Measurements from ENCODE around the gene ARHGAP28.
"Not testable (repeated sequence)": the region's sequence is repeated elsewhere in the genome, so short reads cannot be mapped to it uniquely, and the experiment has no call there.

Gene ARHGAP28

DNA sequence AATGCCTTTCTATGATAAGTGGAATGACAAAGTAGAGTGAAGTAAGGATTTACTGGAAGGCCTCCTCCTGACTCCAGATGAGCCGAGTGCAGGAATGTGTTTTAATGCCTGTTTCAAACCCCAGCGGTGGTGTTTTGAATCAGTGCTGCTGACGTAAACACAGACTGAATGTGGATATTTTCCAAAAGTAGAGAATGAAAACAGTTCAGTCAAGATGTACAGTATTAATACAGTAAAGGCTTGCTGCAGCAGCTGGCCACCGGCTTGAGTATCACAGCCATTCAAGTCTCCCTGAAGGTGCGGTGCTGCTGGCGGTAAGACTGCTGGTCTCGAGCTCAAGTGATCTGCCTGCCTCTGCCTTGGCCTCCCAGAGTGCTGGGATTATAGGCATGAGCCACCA, 46.7 kb downstream of the ARHGAP28 start:
- DNase-seq, result no peak

DNA sequence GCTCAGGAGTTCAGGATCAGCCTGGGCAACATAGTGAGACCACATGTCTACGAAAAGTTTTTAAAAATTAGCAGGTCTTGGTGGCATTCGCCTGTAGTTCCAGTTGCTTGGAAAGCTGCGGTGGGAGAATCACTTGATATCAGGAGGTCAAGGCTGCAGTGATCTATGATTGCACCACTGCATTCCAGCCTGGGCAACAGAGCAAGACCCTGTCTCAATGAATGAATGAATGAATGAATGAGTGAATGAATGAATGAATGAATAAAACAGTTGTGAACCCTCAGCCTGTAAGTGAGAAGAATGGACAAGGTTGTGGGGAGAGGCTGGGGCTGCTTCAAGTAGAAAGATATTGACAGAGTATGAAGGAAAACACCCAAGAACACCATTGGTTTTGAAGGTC, 48.0 kb downstream of the ARHGAP28 start:
- no peak for DNase-seq

DNA sequence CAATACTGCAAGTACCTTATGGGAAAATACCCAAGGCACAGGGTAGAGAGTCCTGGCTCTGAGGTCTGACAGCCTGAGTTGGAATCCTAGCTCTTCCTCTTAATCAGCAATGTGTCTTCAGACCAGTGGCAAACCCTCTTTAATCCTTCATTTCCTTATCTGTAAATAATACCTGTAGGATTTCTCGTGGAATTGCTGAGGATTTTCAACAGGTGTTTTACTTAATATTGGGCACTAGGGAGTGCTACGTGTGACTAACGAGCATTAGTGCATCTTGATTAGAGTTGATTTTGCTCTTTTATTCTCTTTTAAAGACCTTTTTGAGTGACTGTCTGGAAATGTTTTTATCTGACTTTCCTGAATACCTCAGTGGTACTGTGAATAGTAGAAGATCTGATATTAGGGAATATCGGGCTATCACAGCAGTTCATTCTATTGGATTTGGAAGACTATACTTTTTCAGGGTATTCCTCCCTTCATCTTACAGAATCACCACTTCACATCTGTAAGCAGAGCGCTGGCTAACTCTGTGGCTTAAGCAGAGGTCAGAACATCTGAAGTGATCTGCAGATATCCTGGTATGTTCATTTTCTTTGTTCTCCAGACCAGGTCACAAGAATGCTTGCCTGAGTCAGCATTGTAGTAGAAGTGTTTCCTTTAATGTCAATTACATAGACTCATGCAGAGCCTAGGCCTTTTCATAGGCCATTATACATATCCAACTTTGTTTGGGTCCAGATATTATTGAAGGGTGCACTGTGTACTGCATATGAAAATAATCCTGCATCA, 49.1 kb downstream of the ARHGAP28 start:
- no peak for DNase-seq

DNA sequence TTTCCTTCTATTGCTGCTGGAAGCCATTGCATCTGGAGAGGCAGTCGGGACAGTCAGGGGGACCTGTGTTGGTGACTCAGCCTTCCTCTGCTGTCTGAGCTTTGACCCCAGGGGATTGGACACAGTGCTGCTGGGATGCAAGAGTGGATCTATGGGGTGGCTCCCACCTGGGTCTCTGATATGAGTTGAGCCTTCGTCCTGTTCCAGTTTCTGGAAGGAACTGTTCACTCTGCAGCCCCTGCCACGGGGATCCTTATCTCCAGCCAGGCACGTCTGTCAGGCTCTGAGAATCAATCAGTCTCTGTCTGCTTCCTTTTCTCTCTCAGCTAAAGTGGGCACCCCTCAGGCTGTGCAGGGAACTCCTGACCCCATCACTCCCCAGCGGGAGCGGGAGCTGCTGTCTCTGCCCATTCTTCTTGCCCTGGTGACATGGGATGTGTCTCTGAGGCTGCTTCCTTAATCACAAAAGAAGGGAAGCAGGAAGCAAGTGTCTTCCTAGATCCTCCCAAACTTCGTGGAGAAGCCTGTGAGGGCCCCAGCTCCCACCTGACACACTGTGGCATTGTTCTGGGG, 51.7 kb downstream of the ARHGAP28 start:
- no peak for DNase-seq

DNA sequence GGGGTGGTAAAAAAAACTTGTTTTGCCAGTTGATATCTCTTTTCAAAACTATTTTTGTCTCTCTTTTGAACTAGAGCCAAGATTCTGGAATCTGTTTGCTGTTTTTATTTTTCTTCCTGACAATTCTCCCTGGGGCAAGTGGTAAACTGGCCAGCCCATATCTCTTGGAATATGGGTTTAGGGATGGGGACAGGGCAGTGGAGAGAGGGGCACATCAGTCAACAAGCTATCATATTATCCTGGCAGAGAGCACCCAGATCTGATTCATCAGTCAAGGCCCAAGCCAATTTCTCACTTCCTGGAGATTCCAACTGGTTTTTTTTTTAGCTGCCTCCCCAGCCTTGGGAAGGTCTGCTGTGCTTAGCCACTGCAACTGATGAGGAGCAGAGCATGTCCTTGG, 52.3 kb downstream of the ARHGAP28 start:
- DNase-seq, result no peak

DNA sequence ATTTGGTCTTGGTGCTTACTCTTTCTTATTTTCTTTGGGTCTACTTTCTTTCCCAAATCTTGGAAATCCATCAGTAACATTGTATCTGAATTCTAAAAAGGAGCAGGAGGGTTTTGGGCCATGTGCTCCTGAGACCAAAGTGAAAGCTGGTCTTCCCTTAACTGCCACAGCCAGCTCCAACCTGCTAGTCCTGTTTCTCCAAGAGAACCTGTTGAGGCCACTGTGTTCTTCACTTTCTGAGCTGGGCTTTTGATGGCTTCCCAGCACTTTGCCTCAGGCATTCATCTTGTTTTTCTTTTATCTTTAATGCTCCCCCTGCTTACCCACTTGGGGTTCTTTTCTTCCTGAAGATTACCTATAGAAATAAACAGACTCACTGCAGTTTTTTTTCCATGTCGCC, 53.3 kb downstream of the ARHGAP28 start:
- DNase-seq, result no peak

DNA sequence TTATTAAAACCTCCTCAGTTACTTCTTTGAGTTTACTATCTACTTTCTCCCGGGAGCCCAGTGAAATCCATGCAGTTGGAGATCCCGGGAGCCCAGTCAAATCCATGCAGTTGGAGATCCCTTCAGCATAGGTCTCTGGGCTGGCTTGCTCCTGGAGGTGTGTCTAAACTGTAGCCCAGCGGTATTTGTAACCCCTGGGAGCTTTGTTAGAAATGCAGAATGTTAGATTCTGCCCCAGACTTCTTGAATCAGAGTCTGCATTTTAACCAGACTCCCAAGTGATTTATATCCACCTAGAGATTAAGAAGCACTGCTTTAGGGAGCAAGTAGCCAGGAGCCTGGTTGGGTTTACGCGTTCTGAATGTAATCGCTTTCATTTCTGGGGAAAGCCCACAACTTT, 54.5 kb downstream of the ARHGAP28 start:
- DNase-seq, result no peak

DNA sequence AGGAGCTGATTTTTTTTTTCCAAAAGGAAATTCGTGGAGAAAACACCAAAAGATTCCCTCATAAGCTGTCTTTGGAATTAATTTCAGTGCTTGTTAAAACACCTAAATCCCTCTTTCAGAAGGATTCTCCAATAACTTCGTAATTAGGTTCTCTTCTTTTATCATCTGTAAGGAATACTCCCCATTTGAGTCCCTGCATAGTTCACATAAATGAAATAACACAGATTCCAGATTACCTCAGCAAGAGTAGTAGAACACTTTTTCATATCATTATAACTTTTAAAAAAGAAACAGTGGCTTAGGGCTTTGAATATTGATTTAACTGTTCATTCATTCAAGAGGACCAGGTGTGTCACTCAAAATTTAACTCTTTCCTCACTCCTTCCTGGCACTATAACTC, 55.5 kb downstream of the ARHGAP28 start:
- DNase-seq, result no peak

DNA sequence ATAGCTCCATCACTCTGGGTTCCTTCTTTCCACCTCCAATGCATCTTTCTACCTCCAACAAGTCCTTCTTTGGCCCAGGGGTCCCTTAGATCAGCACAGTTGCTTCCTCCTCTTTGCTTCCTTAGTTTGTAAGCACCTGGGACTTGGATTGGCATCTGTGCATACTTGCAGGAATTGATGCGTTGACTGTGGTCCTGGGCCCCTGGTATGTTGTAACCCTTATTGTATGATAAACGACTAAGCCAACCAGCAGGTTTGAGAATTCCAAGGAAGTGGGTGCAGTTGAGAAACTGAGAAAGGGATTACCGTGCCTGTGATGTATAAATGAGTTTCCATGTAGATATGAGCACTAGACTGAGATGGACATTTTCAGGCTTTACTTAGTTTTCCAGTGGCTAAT, 55.9 kb downstream of the ARHGAP28 start:
- no peak for DNase-seq

DNA sequence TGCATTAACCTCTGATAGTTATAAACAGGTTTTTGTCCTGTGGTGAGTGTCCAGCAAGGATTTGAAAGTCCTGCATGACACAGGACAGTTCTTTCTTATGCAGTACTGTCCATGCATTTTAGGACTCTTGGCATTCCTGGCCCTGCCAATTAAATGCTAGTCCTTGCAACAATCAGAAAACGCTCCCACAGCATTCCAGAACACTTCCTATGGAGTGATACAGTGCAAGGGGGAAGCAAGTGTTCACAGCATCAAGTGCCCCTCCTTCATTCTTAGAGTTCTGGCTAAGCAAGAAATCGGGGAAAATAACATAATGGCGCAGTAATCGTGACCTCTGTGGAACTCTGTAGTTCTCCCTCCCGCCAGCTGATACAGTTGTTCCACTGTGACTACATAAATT, 62.9 kb downstream of the ARHGAP28 start:
- no peak for DNase-seq

DNA sequence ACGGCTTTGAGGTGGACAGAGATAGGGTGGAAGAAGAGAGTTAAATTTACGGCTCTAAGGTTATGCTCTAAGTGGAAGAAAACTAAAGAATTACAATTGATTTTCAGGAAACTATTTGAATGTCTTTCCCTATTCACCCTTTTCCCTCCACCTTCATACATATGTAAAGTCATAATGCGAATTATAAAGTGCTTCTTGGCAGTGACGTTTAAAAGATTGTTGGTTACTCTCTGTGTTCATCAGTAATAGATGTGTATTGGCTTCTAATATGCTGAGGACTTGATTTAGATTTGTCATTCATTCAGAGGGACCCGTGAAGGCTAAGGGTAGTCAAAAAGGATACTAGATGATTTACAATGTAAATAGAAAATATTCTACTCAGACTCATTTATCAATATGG, 63.9 kb downstream of the ARHGAP28 start:
- DNase-seq, result no peak

DNA sequence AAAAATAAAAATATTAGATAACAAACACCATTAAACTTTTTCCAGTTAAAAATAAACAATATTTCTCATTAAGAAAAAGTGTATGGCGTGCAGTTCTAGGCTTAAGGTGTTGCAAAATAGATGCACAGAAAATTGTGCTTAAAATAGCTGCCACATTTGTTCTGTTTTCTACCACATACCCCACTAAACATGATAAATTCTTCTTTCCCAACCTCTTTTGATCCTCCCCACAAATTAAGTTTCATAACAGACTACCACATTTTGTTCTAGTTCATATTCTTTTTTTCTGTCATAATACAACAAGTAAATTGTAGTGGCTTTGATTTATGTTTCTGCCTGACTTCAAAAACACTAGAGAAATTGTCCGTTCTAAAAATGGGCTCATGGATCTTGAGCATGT, 64.5 kb downstream of the ARHGAP28 start:
- no peak for DNase-seq

DNA sequence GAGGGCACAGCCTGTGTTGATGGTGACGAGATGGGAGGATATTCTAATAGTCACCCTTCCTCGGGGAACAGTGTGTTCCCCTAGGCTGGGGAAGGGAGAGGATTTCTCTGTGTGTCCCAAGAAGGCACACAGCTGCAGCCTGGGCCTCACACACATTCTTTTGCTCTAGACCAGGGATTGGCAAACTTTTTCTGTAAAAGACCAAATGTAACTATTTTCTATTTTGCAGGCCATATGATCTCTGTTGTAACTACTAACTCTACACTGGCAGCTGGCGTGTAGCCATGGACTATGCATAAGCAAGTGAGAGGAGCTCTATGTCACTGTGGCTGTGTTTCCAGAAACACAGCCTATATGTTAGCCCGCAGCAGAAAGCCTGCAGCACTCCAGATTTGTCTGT, 65.8 kb downstream of the ARHGAP28 start:
- DNase-seq, result no peak

DNA sequence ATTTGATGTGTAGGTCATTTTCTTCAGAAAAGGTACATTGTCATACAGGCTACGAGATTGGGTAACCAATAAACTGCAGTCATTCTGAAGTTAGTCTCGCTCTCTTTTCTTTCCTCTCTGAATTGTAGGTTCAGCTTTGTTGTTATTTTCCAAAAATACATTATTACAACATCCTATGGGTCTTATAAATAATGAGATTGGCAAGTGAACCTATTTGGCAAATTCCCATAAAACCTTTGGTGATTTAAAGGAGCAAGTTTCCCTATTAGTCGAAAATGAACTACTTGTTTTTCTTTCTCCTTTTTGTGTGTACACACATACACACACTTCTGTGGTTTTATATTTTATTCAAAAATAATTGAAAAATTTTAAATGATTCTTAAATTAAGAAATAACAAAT, 67.0 kb downstream of the ARHGAP28 start:
- DNase-seq, result no peak

DNA sequence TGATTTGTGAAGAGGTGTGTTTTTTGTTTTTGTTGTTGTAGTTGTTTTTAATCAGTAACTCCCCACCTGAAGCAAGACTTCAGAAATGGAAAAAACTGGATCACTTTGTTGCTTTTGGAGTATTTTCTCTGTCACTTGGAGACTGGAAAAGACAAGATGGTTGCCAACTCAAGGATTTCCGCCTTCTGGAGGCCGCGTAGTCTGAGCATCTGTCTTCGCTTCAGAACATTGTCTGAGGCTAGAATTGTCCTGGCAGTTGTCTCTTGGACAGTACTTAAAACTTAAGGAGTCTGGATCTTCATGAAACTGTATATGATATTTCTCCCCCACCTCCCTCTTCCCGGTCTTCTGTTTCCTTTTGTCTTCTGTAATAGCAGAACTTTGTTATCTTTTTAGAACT, 67.7 kb downstream of the ARHGAP28 start:
- DNase-seq, result no peak

DNA sequence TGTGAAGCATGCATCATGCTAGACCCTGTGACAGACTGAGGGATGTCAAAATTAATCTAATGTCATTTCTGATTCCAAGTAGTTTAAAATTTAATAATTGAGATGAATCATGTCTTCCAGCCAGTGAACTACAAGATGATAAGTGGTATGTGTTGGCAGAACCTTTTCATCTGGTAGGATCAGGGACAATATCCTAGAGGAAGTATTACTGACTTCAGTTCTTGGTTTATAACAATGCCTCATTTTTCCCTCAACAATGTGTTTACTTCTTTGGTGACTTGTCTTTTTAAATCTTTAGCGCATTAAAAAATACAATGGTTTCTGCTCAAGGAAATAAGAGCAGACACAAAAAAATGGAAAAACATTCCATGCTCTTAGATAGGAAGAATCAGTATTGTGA, 69.4 kb downstream of the ARHGAP28 start:
- DNase-seq, result no peak

DNA sequence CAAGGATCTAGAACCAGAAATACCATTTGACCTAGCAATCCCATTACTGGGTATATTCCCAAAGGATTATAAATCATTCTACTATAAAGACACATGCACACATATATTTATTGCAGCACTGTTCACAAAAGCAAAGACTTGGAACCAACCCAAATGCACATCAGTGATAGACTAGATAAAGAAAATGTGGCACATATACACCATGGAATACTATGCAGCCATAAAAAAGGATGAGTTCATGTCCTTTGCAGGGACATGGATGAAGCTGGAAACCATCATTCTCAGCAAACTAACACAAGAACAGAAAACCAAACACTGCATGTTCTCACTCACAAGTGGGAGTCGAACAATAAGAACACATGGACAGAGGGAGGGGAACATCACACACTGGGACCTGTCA, 70.8 kb downstream of the ARHGAP28 start:
- DNase-seq, result not testable (repeated sequence)

DNA sequence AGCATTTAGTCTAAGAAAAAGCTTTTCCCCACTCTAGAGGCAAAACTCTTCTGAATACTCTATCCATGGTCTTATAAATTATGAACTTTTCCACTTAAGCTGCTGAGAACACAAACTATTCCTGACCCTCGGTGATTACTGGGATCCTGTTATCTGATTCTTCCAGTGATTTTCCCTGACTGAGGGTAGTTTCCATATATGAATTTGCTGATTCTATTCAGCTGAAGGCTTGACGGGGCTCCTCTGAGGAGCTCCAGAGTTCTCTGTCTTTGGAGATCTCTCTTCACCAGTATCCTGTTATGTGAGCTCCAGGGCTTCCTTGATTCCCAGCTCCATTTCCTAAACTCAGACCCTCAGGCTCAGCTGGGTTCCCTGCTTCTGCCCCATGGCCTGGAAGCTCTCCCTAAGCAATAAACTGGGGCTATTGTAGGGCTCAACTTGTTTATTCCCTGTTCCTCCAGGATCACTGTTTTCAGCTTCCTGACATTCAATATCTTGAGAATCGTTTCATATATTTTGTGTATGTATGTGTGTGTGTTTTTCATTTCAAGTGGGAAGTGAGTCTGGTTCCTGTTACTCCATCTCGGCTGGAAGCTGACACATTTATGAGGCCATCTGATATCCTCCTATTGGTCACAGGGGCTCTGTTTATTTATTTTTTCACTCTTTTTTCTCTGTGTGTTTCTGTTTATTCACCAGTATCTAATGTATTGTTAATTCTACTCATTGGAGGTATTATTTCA, 78.2 kb downstream of the ARHGAP28 start:
- no peak for DNase-seq

DNA sequence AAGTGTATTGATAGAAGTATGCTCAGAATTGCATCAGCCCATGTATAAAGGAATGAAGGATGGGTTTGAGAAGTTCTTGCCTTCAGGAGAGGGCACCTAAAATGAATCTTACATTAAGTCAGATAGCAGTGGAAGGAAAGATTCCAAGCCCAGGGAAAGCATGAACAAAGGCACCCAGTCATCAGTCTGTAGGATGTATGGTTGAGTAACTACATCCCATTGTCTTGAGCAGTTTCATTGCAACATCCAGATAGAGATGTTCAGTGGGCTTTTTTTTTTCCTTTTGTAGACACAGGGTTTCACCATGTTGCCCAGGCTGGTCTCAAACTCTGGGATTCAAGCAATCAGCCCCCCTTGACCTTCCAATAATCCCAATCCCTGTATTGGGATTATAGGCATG, 80.7 kb downstream of the ARHGAP28 start:
- DNase-seq, result no peak

DNA sequence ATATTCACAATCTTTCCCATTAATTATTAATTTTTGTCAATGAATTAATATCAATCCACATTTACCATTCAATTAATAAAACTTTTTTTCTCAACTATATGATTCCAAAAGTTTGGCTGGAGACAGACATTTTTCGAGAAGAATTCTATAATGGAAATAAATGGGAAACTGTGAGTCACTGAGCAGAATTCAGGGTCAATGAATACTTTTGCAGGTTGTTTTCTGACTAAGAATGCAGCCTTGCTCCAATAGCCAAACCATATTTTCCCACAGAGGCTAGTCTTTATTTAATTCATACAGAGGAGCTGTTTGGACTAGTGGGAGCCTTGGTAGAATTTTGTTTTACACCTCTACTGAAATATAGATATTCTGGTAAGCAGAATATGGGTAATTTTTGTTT, 82.3 kb downstream of the ARHGAP28 start:
- DNase-seq, result no peak

DNA sequence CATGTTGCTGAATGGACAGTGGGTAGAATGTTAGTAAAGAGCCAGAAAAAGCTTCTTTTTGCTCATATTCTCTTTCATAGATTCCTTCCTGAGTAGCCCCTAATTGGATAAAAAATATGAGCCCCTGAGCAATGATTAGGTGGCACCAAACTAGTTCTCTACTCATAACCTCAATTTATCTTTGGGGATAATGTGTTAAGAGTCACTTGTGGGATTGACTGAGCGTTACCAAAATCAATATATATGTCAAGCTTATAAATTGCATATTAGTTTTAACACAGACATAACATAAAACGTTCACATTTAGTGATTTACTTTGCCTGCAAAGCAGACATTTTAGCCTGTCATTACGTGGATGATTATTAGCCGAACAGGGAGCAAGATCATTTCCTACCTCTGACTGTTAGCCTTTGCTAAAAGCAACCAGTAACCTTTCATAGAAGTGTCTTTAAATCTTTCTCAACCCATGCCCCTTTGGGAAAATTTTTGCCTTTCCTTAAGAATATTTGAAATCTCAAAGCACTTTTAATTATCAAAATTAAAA, 85.4 kb downstream of the ARHGAP28 start:
- no peak for DNase-seq

DNA sequence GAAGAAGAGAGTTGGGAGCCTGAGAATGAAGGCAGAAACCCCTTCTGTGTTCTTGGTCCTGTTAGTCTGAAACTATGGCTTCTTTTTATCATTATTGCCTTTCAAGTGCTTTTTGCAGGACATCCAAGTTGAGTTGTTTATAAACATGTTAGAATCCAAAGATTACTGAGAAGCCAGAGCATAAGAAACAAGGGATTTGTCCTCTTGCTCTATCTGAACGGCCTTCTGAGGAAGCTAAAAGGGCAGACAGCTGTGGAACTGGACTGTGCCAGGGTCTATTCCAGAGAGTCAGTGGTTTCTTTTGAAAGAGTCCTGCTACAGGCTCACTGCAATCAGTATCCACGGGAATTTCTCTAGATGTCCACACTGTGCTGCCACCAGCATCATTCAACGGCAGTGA, 86.6 kb downstream of the ARHGAP28 start:
- DNase-seq, result no peak

DNA sequence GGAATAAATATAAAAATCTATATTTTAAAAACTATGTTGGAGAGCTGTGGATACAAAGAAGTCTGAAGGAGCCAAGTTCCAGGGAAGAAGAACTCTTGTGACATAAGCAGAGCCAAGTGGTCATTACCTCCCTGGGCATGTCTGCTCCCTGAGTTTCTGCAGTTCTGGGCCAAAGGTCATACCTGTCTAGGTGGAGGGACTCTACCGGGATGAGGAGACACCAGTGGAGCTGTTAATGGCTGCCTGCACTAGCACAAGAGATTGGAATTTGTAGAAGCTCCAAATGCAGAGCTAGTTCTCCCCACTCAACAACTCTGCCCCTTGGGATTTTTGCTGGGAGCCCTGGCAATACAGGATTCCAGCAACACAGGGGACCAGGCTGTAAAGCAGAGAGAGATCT, 89.8 kb downstream of the ARHGAP28 start:
- no peak for DNase-seq

DNA sequence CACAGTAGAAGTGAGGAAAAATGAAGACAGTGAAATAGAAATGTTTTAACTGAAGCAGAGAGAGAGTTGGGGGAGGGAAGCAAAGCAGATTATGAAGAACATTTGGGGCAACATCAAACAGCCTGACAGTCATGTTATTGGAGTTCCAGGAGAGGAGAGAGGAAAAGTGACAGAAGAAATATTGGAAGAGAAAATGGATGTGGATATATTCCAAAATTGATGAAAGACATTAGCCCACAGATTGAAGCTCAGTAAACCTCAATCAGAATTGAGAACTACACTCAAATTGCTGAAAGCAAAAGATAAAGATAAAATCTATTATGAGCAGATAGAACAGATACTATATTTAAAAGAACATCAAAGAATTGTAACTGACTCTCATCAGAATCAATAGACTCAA, 90.8 kb downstream of the ARHGAP28 start:
- DNase-seq, result no peak

All from NCI-H1417 (cell line).